NT2/D1 (cell line): ENCODE results near the gene TOMM20.

ENCODE experiments used
- SUZ12 ChIP-seq: IDR thresholded peaks from 2 replicates; pipeline ENCODE4 v1.6.1; 2011; ENCODE audit not compliant: insufficient read length, insufficient read depth; ENCODE audit errors: extremely low read depth
- YY1 ChIP-seq: IDR thresholded peaks from 2 replicates; pipeline ENCODE4 v1.6.1; 2011; ENCODE audit not compliant: insufficient read length, insufficient read depth
- ZNF274 ChIP-seq: IDR thresholded peaks from 2 replicates; pipeline ENCODE4 v1.6.1; 2011; ENCODE audit warnings: mild to moderate bottlenecking, low read depth, low read length

DNA sequence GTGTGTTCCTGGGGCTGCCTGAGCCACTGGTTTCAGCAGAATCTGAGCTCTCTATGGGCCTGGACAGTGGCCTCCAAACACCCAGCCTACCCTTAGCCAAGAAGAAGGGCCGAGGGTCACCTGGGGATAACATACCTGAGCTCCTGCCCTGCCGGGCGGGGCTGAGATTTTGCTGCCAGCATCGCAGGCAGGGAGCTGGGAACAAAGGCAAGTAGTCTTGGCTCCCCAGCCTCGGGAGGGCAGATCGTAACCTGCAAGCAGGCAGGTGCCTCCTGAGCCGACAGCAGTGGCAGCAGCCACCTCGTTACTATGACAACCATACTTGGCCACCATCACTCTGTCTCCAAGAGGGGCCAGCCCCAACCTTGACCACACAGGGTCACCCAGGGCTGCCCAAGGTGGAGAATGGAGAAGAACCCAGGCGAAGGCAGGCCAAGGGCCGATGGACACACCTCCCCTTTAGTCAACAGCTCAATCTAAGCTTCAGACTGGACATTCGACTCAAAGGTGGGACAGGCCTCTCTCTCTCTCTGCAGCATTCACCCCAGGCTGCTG, 54.6 kb downstream of the TOMM20 start:
- TF ChIP-seq ZNF274 (no peak), YY1 (no peak), SUZ12 (no peak)
